IMR-90 (cell line): ENCODE measurements around the gene RBL2. TPM values are rescaled to one million over a fixed set of nuclear protein-coding genes. Genes with fewer than 3 reads are reported as not detected.

ENCODE experiments used
- ATAC-seq: fragments of 200-7000 bp; cut with Tn5 transposase; 2 replicates; pipeline ENCODE4 v1.9.1; 2020; ENCODE audit warnings: low read depth, mild to moderate bottlenecking, moderate library complexity
- BruUV-seq: library from RNA; stranded (reverse); fragments of 400-500 nt; replicated peaks from 2 replicates; lab custom pipeline; 2021; lab: Mats Ljungman, UMichigan
- CTCF ChIA-PET: fragments of 300-600 bp; formaldehyde crosslinking; extraction: SDS; loops from one replicate; lab custom pipeline; 2021; ENCODE audit warnings: antibody characterized with exemption; lab: Yijun Ruan, JAX
- POLR2A ChIA-PET: fragments of 300-600 bp; sonication (Branson Sonifier 250); formaldehyde crosslinking; loops from one replicate; lab custom pipeline; 2022; ENCODE audit warnings: antibody characterized with exemption; ENCODE audit not compliant: unreplicated experiment; lab: Charles Lee
- DNase-seq: peaks from one replicate; pipeline ENCODE4 v3.0.0; 2013
- H2AFZ ChIP-seq: replicated peaks from 2 replicates; pipeline ENCODE3; 2013; ENCODE audit warnings: low read length, mild to moderate bottlenecking; ENCODE audit not compliant: poor library complexity
- H2AK5ac ChIP-seq: 2 replicates; pipeline ENCODE4 v1.6.1; 2013; ENCODE audit warnings: low read depth, low read length, inconsistent platforms
- H2AK9ac ChIP-seq: replicated peaks from 2 replicates; pipeline ENCODE3; 2013; ENCODE audit warnings: mild to moderate bottlenecking, low read depth, low read length, moderate library complexity; ENCODE audit not compliant: poor library complexity
- H2BK120ac ChIP-seq: 2 replicates; pipeline ENCODE4 v1.6.1; 2013; ENCODE audit warnings: low read depth, low read length, inconsistent platforms
- H2BK15ac ChIP-seq: 3 replicates; pipeline ENCODE4 v1.6.1; 2013; ENCODE audit warnings: low read depth, low read length, inconsistent platforms
- H2BK20ac ChIP-seq: 2 replicates; pipeline ENCODE4 v1.6.1; 2013; ENCODE audit warnings: low read depth, mild to moderate bottlenecking, inconsistent platforms, low read length, moderate library complexity
- H2BK5ac ChIP-seq: 2 replicates; pipeline ENCODE4 v1.6.1; 2013; ENCODE audit warnings: mild to moderate bottlenecking, low read depth, low read length, inconsistent platforms; ENCODE audit not compliant: poor library complexity, severe bottlenecking
- H3K14ac ChIP-seq: replicated peaks from 2 replicates; pipeline ENCODE4 v1.6.1; 2013; ENCODE audit warnings: low read depth, low read length, inconsistent platforms
- H3K18ac ChIP-seq: 2 replicates; pipeline ENCODE4 v1.6.1; 2013; ENCODE audit warnings: low read depth, low read length, control low read depth
- H3K23ac ChIP-seq: 2 replicates; pipeline ENCODE4 v1.6.1; 2013; ENCODE audit warnings: low read depth, low read length, inconsistent platforms
- H3K27ac ChIP-seq: 2 replicates; pipeline ENCODE4 v1.5.1; 2013; ENCODE audit warnings: mild to moderate bottlenecking, control low read depth, low read length; ENCODE audit not compliant: insufficient read depth
- H3K27me3 ChIP-seq: 2 replicates; pipeline ENCODE4 v1.6.1; 2013; ENCODE audit warnings: low read length; ENCODE audit not compliant: control insufficient read depth, insufficient read depth
- H3K36me3 ChIP-seq: 2 replicates; pipeline ENCODE4 v1.6.1; 2013; ENCODE audit warnings: low read length, mixed read lengths; ENCODE audit not compliant: control insufficient read depth, insufficient read depth
- H3K4ac ChIP-seq: 2 replicates; pipeline ENCODE4 v1.6.1; 2013; ENCODE audit warnings: low read depth, low read length, inconsistent platforms
- H3K4me1 ChIP-seq: 2 replicates; pipeline ENCODE4 v1.6.1; 2013; ENCODE audit warnings: low read length, mixed read lengths; ENCODE audit not compliant: control insufficient read depth, insufficient read depth
- H3K4me2 ChIP-seq: 2 replicates; pipeline ENCODE4 v1.6.1; 2013; ENCODE audit warnings: low read depth, mild to moderate bottlenecking, control low read depth, low read length, moderate library complexity
- H3K4me3 ChIP-seq: 2 replicates; pipeline ENCODE4 v1.5.1; 2013; ENCODE audit warnings: low read depth, mild to moderate bottlenecking, control low read depth, low read length, moderate library complexity; ENCODE audit not compliant: insufficient read depth
- H3K56ac ChIP-seq: 2 replicates; pipeline ENCODE4 v1.6.1; 2013; ENCODE audit warnings: low read length, inconsistent platforms; ENCODE audit not compliant: insufficient read depth; ENCODE audit errors: extremely low read depth
- H3K79me1 ChIP-seq, 2 experiments: 2 replicates each; pipeline ENCODE4 v1.6.1; 2013; ENCODE audit warnings: low read length in 2 of 2, inconsistent platforms in 1 of 2, low read depth in 1 of 2
- H3K9ac ChIP-seq: 2 replicates; pipeline ENCODE4 v1.6.1; 2013; ENCODE audit warnings: low read depth, low read length, control low read depth
- H3K9me1 ChIP-seq: 2 replicates; pipeline ENCODE4 v1.6.1; 2013; ENCODE audit warnings: low read length, inconsistent platforms; ENCODE audit not compliant: insufficient read depth
- H3K9me3 ChIP-seq: 2 replicates; pipeline ENCODE4 v1.6.1; 2013; ENCODE audit warnings: low read length; ENCODE audit not compliant: control insufficient read depth, insufficient read depth
- H4K20me1 ChIP-seq: 2 replicates; pipeline ENCODE4 v1.6.1; 2013; ENCODE audit warnings: low read length, inconsistent platforms; ENCODE audit not compliant: insufficient read depth
- H4K5ac ChIP-seq: 2 replicates; pipeline ENCODE4 v1.6.1; 2013; ENCODE audit warnings: mild to moderate bottlenecking, low read depth, low read length, control low read depth
- H4K8ac ChIP-seq, 2 experiments: 2 replicates each; pipeline ENCODE4 v1.6.1; 2013; ENCODE audit warnings: low read depth in 2 of 2, low read length in 2 of 2, control low read depth in 1 of 2, inconsistent platforms in 1 of 2
- H4K91ac ChIP-seq: 2 replicates; pipeline ENCODE4 v1.6.1; 2013; ENCODE audit warnings: low read depth, low read length, inconsistent platforms; ENCODE audit not compliant: insufficient read depth
- BHLHE40 ChIP-seq: fragments of 150-350 bp; IDR thresholded peaks from 2 replicates; pipeline ENCODE4 v1.6.1; 2016; ENCODE audit warnings: mild to moderate bottlenecking, low read depth, low read length
- CHD1 ChIP-seq: IDR thresholded peaks from 2 replicates; pipeline ENCODE4 v1.6.1; 2012; ENCODE audit warnings: low read depth, low read length, improper control_type of control experiment
- ELK1 ChIP-seq: fragments of 150-350 bp; IDR thresholded peaks from 2 replicates; pipeline ENCODE4 v1.6.1; 2016; ENCODE audit warnings: low read depth, mild to moderate bottlenecking, low read length, moderate library complexity, borderline replicate concordance
- MAFK ChIP-seq: IDR thresholded peaks from 2 replicates; pipeline ENCODE4 v1.6.1; 2012; ENCODE audit warnings: low read depth, low read length, improper control_type of control experiment
- NFE2L2 ChIP-seq: fragments of 150-350 bp; IDR thresholded peaks from 2 replicates; pipeline ENCODE4 v1.6.1; 2016; ENCODE audit warnings: low read depth, mild to moderate bottlenecking, low read length
- RAD21 ChIP-seq: IDR thresholded peaks from 2 replicates; pipeline ENCODE4 v1.6.1; 2012; ENCODE audit warnings: low read length, improper control_type of control experiment
- RFX5 ChIP-seq: IDR thresholded peaks from 2 replicates; pipeline ENCODE4 v1.8.0; 2012; ENCODE audit warnings: low read depth, mild to moderate bottlenecking, low read length, moderate library complexity
- USF2 ChIP-seq: fragments of 150-350 bp; IDR thresholded peaks from 2 replicates; pipeline ENCODE4 v1.6.1; 2017; ENCODE audit warnings: mild to moderate bottlenecking, antibody characterized with exemption, low read length, low read depth
- WGBS, 2 experiments: methylation state at CpG; one replicate each; pipeline versions ENCODE4 v1.1.5 to v1.1.7; 2013; ENCODE audit warnings: missing lambda C conversion rate in 2 of 2; ENCODE audit not compliant: insufficient read length in 1 of 2; ENCODE audit errors: extremely low coverage in 2 of 2; 5-methylcytosine and 5-hydroxymethylcytosine counted together
- dilution Hi-C: fragments of 300-500 bp; cut with HindIII; formaldehyde crosslinking; loops from one replicate; pipeline ENCODE4 v1.14.3; 2018; ENCODE audit warnings: low sequenced_read_pairs; ENCODE audit not compliant: unreplicated experiment
- in situ Hi-C: fragments of 300-500 bp; cut with MboI; formaldehyde crosslinking; loops from 3 replicates; pipeline ENCODE4 v1.14.3; 2019; ENCODE audit warnings: low sequenced_read_pairs, inconsistent platforms, mixed read lengths
- intact Hi-C: fragments of 100-400 bp; cut with micrococcal nuclease; formaldehyde crosslinking; loops from 2 replicates; pipeline ENCODE4 v1.10.0; 2022
- polyA plus RNA-seq, 3 experiments: library from polyadenylated mRNA; depleted of rRNA; stranded (reverse); fragments of >200 nt; gene quantifications; 2 replicates each; pipeline ENCODE4 v1.2.3, GENCODE V29; 2012; ENCODE audit warnings: low replicate concordance in 1 of 3
- total RNA-seq: library from RNA; depleted of rRNA; stranded (reverse); fragments of >200 nt; gene quantifications from 2 replicates; pipeline ENCODE4 v1.2.3, GENCODE V29; 2012

Gene RBL2
- total and polyA plus RNA-seq, 2 of the 4 experiments (the other 2 are of a cell fraction) = 19.7 to 23.4 TPM

- Histone ChIP-seq H2BK120ac (no peak overlapping the region), H3K36me3 (no peaks in the 10 kb centered on the region), H3K9me3 (no peaks in the 10 kb centered on the region), H3K18ac (no peak overlapping the region), H3K27me3 (peaks cover 2% of the 10 kb centered on the region), H3K27ac (no peak overlapping the region), H3K14ac (no peak overlapping the region), H4K8ac (no peak overlapping the region), H4K5ac (no peak overlapping the region), H3K4me1 (no peaks in the 10 kb centered on the region), H2AK5ac (no peak overlapping the region), H3K4me2 (no peak overlapping the region), H2AFZ (no peak overlapping the region), H2BK5ac (no peak overlapping the region), H4K20me1 (no peaks in the 10 kb centered on the region), H3K9ac (no peak overlapping the region), H3K56ac (no peak overlapping the region), H3K4ac (no peak overlapping the region), H3K23ac (no peak overlapping the region), H3K9me1 (no peaks in the 10 kb centered on the region), H2BK15ac (no peak overlapping the region), H2AK9ac (no peak overlapping the region), H2BK20ac (no peak overlapping the region), H3K79me1 (no peaks in the 10 kb centered on the region), H3K4me3 (no peak overlapping the region), H4K91ac (no peak overlapping the region)
- TF ChIP-seq ELK1 (no peak), NFE2L2 (no peak), USF2 (no peak), RAD21 (no peak), CHD1 (no peak), MAFK (no peak), RFX5 (no peak), BHLHE40 (no peak)
- ChIA-PET CTCF (no interaction called here), POLR2A (no interaction called here)
- no TSS peak for BruUV-seq
- DNase-seq (no peak), ATAC-seq (peak; percentile 32; the same call in 1 of the 2 replicates)
- WGBS, 2 experiments = no CpG with 5 or more reads among the region's 2 CpGs
- in situ Hi-C loops (no loop called here), intact Hi-C loops (loop anchor here (10.0 kb wide), 1 partner anchor 1316 kb away; no protein-coding TSS in a partner anchor), dilution Hi-C loops (no loop called here)
Measured at GRCh38 chr16:53510704-53511070, 76.4 kb downstream of the RBL2 start.
